RWPE1 (cell line): ENCODE measurements around the gene HMGCLL1.

ENCODE experiments used
- CTCF ChIA-PET: fragments of 350-600 bp; sonication (Branson Sonifier 250); formaldehyde crosslinking; extraction: SDS; loops from one replicate; lab custom pipeline; 2021; lab: Yijun Ruan, JAX
- POLR2A ChIA-PET: fragments of 400-600 bp; formaldehyde crosslinking; extraction: SDS; loops from one replicate; lab custom pipeline; 2020; ENCODE audit warnings: antibody characterized with exemption; ENCODE audit not compliant: low non-redundant PET; lab: Yijun Ruan, JAX
- DNase-seq: peaks from one replicate; pipeline ENCODE4 v3.0.0; 2012; ENCODE audit warnings: low spot score
- H3K27ac ChIP-seq: fragments of 450-650 bp; 2 replicates; pipeline ENCODE4 v1.5.1; 2017
- CTCF ChIP-seq: fragments of 450-650 bp; conservative IDR thresholded peaks from 2 replicates; pipeline ENCODE4 v1.5.1; 2017; ENCODE audit warnings: low read depth, mild to moderate bottlenecking

HMGCLL1 gene

DNA sequence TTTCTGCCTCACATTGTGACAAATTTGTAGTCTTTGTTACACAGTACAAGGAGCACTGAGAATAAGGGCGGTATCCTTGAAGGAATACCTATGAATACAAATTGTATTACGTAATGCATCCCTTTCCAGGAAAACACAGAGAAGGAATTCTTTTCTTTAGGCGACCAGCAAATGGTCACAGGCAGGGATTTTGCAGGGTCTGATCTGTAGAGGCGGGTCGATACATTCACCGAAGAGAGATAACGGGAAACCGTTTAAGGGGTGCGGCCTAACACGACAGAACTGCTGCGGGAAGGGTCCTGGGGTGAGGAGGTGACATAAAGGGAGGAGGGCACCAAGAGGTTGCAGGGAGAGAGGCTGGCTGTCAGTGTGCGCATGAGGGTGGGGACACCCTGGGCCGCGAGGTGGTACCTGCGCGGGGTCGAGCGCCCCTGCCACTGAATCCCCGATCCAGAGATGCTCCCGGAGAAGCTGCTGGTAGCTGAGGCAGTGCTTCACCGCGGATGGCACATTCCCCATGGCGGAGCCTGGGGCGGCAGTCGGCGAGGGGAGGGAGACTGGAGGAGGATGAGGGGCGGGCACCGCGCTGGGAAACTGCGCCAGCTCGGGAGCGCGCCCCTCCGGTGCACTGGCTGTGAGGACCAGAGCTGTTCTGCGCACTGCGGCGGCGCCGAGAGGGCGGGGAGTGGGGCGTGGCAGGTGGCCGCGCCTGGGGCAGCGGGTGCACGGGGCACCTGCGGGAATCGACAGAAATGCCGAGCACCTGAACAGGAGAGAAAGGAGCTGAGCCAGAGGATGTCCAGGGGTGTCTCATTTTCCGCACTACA lies at the start of gene HMGCLL1:
TSS of gene HMGCLL1 (minus strand) at position 656 of the 827 bp plus-strand sequence. CDS start at position 519, 137 bp downstream.
- POLR2A ChIA-PET = no interaction called here
- peak; percentile 41 for DNase-seq
- TF ChIP-seq CTCF = no peak
- CTCF ChIA-PET = no interaction called here
- H3K27ac ChIP-seq = no peak within 1 kb of the TSS

DNA sequence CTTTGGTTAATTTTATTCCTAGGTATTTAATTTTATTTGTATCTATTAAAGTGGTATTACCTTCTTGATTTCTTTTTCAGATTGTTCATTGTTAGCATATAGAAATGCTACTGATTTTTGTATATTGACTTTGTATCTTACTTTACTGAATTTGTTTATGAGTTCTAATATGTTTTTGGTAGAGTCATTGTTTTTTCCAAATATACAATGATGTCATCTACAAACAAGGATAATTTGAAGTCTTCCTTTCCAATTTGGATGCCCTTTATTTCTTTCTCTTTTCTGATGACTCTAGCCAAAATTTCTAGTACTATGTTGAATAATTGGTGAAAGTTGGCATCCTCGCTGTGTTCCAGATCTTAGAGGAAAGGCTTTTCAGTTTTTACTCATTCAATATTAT lies 43.0 kb upstream of the HMGCLL1 start:
- DNase-seq = no peak
- no peak for TF ChIP-seq CTCF
- no peak overlapping the region for H3K27ac ChIP-seq
- ChIA-PET POLR2A (no interaction called here), CTCF (no interaction called here)

GRCh38 chr6:55621244-55621643 lies 42.3 kb upstream of the HMGCLL1 start:
- no peak for DNase-seq
- TF ChIP-seq CTCF = no peak
- POLR2A ChIA-PET = no interaction called here
- CTCF ChIA-PET = interaction anchor here (0.6 kb wide), 1 partner anchor 108 kb away, joined by 3 read pairs; no protein-coding TSS in a partner anchor
- H3K27ac ChIP-seq = no peak overlapping the region

DNA sequence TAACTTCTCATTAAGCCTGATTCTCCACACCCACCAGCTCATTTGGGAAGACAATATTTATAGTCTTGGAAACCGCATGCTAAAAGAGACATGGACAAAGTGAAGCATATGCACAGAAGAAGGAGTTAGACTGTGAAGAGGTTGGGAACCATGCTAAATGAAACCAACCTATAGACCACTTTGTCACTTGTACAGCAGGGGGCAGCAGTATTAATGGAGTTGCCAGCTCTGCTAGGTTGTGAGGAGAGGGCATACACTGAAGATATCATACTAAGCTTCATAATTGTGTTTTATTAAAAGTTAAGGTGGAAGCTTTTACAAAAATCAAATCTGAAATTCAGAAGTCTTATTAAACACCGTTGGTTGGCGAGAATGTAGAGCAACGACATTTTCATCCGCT lies 38.3 kb upstream of the HMGCLL1 start:
- no peak overlapping the region for H3K27ac ChIP-seq
- TF ChIP-seq CTCF = 0 out of 2 replicates have a peak, but pooled peaks have one; percentile 9
- DNase-seq = peak; percentile 7
- POLR2A ChIA-PET = no interaction called here
- CTCF ChIA-PET = interaction anchor here (0.6 to 0.8 kb wide), 2 partner anchors 16 to 273 kb away, joined by 3 to 4 read pairs; no protein-coding TSS in a partner anchor

- POLR2A ChIA-PET = no interaction called here
- CTCF ChIA-PET = interaction anchor here (0.6 kb wide), 1 partner anchor 642 kb away, joined by 9 read pairs; no protein-coding TSS in a partner anchor
These were observed 25.0 kb upstream of the HMGCLL1 start for GRCh38 chr6:55604021-55604420.

More at GRCh38 chr6:55604021-55604420, 25.0 kb upstream of the HMGCLL1 start:
- no peak overlapping the region for H3K27ac ChIP-seq
- no peak for DNase-seq
- TF ChIP-seq CTCF = no peak
